T47D (cell line): ENCODE data around the gene ATP10D.

Source experiments
- DNase-seq, 2 experiments: peaks; one replicate each; pipeline versions ENCODE4 v3.0.0 to v3.0.0-alpha.2; 2011 to 2012; ENCODE audit warnings: low read depth in 1 of 2, low spot score in 1 of 2
- JUND ChIP-seq: IDR thresholded peaks from 2 replicates; pipeline ENCODE4 v1.6.1; 2012; ENCODE audit warnings: low read depth
- in situ Hi-C: cut with HindIII; loops from 2 replicates; pipeline ENCODE4 v1.10.0; 2016; ENCODE audit warnings: low sequenced_read_pairs, low pct_unique_long_range_greater_than_20kb

The ATP10D gene

GRCh38 chr4:47485047-47485692 lies at the start of gene ATP10D:
Gene ATP10D (plus strand): TSS chr4:47485275. CDS start chr4:47512541, 27,266 bp downstream.
- in situ Hi-C loops = no loop called here
- no peak for TF ChIP-seq JUND
- DNase-seq = peak; percentile 47 to 88

GRCh38 chr4:47442980-47443379 lies 42.1 kb upstream of the ATP10D start:
- TF ChIP-seq JUND = no peak
- in situ Hi-C loops = no loop called here
- no peak for DNase-seq

- TF ChIP-seq JUND = no peak
- no peak for DNase-seq
- in situ Hi-C loops = no loop called here
Measured at GRCh38 chr4:47444031-47444430, 41.0 kb upstream of the ATP10D start.

GRCh38 chr4:47451657-47452056 lies 33.4 kb upstream of the ATP10D start:
- TF ChIP-seq JUND = no peak
- in situ Hi-C loops = no loop called here
- DNase-seq = no peak

- in situ Hi-C loops = no loop called here
- DNase-seq = no peak
Measured at GRCh38 chr4:47462799-47463234, 22.3 kb upstream of the ATP10D start.

GRCh38 chr4:47463235-47463956 lies 21.7 kb upstream of the ATP10D start, which contains the start of gene COMMD8:
Gene COMMD8 (minus strand): TSS chr4:47463702. CDS start chr4:47463651, 51 bp downstream.
- TF ChIP-seq JUND = no peak
- in situ Hi-C loops = no loop called here

More at GRCh38 chr4:47462799-47463234, 22.3 kb upstream of the ATP10D start:
- no peak for TF ChIP-seq JUND

GRCh38 chr4:47465004-47465403 lies 20.1 kb upstream of the ATP10D start:
- DNase-seq = no peak
- no peak for TF ChIP-seq JUND
- in situ Hi-C loops = no loop called here

More at GRCh38 chr4:47463235-47463956, 21.7 kb upstream of the ATP10D start, which contains the start of gene COMMD8:
- peak; percentile 76 to 93 for DNase-seq

- in situ Hi-C loops = no loop called here
- DNase-seq = no peak
- TF ChIP-seq JUND = no peak
Measured at GRCh38 chr4:47466056-47466785, 18.9 kb upstream of the ATP10D start.

GRCh38 chr4:47468706-47469365 lies 16.2 kb upstream of the ATP10D start:
- in situ Hi-C loops = no loop called here
- no peak for TF ChIP-seq JUND

GRCh38 chr4:47469951-47470350 lies 15.1 kb upstream of the ATP10D start:
- in situ Hi-C loops = no loop called here
- no peak for DNase-seq
- TF ChIP-seq JUND = no peak

More at GRCh38 chr4:47468706-47469365, 16.2 kb upstream of the ATP10D start:
- no peak for DNase-seq

GRCh38 chr4:47471064-47471463 lies 14.0 kb upstream of the ATP10D start:
- no peak for TF ChIP-seq JUND
- in situ Hi-C loops = no loop called here

GRCh38 chr4:47471591-47471990 lies 13.5 kb upstream of the ATP10D start:
- in situ Hi-C loops = no loop called here
- DNase-seq = no peak
- TF ChIP-seq JUND = no peak

More at GRCh38 chr4:47471064-47471463, 14.0 kb upstream of the ATP10D start:
- no peak for DNase-seq
